ENCODE results near the gene LCP2.
A peak's percentile ranks its signal among the peaks of the same experiment; 100 is the strongest.

Gene LCP2

GRCh38 chr5:170283296-170283695 lies 14.3 kb downstream of the LCP2 start:
- Mint-ChIP-seq H3K36me3 (peaks cover 28% of the 10 kb centered on the region), H3K27ac (no peak overlapping the region), H3K27me3 (no peaks in the 10 kb centered on the region), H3K9me3 (peaks cover 12% of the 10 kb centered on the region), H3K4me1 (peaks cover 18% of the 10 kb centered on the region), H3K4me3 (no peak overlapping the region)
- no peak for DNase-seq (ENCODE audit: low spot score in 2 of 2)
- ATAC-seq (ENCODE audit: low read depth) = no peak

DNA sequence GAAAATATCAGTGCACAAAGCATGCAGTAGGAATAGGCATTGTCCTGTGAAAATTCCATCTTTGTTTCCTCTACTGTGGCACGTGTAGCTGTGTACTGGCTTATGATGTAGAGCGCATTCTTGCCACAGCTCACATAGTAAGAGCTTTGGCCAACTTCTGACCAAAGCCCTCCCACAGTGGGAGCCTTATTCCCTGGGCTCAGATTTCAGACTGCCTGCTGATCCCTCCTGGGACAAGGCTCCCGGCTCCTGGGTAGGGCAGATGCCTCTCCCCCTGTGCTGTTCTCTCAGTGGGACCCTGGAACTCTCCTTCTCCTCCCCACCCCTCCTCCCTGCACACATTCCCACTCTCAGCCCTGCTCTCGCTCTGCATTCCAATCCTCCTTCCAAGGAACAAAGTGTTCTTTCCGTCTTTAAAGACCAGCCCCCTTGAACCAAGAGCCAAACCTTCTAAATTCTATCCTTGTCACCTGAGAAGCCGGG lies 17.5 kb downstream of the LCP2 start:
- Mint-ChIP-seq H3K9me3 (peaks cover 6% of the 10 kb centered on the region), H3K27ac (no peak overlapping the region), H3K27me3 (no peaks in the 10 kb centered on the region), H3K4me1 (peaks cover 30% of the 10 kb centered on the region), H3K36me3 (peaks cover 18% of the 10 kb centered on the region), H3K4me3 (no peak overlapping the region)
- ATAC-seq (ENCODE audit: low read depth) (no peak), DNase-seq (ENCODE audit: low spot score in 2 of 2) (no peak)

DNA sequence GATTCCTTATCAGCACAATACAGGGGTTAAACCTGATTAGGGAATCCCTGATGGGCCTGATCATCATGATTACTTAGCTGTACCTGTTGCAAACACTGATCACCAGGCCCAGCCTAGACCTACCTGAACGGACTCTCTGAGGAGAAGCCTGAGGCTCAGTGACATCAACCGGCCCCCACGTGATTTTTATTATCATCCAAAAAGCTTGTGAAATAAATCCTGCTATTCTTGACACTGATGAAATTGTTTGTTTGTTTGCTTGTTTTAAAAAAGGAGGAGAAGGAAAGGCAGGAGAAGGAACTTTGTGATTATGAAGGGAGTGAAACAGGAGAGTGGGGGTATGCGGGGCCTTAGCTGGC lies 18.1 kb downstream of the LCP2 start:
- Mint-ChIP-seq H3K27ac (no peak overlapping the region), H3K9me3 (peaks cover 4% of the 10 kb centered on the region), H3K27me3 (no peaks in the 10 kb centered on the region), H3K4me1 (peaks cover 31% of the 10 kb centered on the region), H3K4me3 (peak overlapping the region; percentile 21), H3K36me3 (peaks cover 15% of the 10 kb centered on the region)
- ATAC-seq (ENCODE audit: low read depth) = no peak
- no peak for DNase-seq (ENCODE audit: low spot score in 2 of 2)

DNA sequence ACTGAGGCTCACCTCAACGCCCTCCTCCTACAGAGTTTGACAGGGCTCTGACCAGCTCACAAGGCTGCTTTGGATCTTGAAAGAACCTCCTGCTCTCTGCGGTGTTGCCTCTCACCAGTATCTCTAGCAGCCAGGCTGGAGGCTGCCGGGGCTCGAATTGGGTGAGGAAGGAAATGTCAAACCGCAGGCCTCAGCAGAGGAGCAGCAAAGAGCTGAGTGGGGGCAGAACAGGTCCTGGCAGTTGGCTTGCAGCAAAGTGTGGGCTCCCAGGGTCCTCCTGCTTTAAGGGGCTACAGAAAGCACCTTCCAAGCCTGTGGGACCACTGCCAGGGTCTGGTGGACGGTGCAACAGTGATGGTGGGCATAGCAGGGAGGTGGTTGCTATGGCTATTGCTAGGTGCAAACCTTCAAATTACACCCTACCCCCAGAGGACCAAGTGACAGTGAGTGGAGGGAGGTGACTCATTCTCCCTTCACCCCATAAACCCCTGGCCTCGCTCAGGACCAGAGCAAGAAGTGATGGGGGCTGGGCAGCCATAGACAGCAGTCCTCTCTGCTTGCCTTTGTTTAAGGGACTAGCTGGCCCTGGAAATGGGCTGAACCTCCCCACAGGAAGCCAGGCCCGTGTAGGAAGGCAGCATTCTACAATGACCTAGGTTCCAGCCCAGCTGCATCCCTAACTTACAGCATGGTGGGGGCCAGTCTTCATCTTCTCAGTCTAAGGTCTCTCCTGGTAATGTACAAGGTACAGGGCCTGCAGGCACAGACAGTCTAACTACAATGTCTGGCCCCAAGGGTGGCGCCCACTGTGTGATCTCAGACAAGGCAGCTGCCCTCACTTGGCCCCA lies 18.7 kb downstream of the LCP2 start:
- peaks cover 14% of the 10 kb centered on the region for H3K36me3 Mint-ChIP-seq
- H3K9me3 Mint-ChIP-seq = peaks cover 4% of the 10 kb centered on the region
- H3K27ac Mint-ChIP-seq = no peak overlapping the region
- peak overlapping the region; percentile 76 for H3K4me3 Mint-ChIP-seq
- ATAC-seq (ENCODE audit: low read depth) = peak; percentile 96
- H3K27me3 Mint-ChIP-seq = no peaks in the 10 kb centered on the region
- H3K4me1 Mint-ChIP-seq = peaks cover 34% of the 10 kb centered on the region
- peak; percentile 59 for DNase-seq (ENCODE audit: low spot score in 2 of 2)

DNA sequence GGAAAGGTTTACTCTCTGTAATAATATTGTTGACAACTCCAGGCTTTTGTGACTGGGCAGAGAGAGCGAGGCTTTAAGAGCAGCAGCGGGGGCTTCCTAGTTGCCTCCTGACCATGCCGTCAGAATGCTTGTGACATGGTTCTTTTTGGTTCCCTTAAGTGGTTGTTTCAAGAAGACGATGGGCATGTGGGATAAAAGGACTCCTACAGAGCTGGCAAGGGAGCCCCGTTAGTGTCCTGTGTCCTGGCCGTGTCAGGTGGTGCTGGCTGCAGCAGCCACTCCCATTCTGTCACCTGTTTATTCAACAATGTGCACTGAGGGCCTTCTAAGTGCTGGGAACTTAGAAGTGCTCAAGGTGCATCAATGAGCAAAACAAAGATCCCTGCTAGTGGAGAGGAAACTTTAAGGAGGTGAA lies 19.7 kb downstream of the LCP2 start:
- peak overlapping the region; percentile 82 for H3K4me3 Mint-ChIP-seq
- no peak overlapping the region for H3K27ac Mint-ChIP-seq
- H3K36me3 Mint-ChIP-seq = peaks cover 5% of the 10 kb centered on the region
- no peak for ATAC-seq (ENCODE audit: low read depth)
- H3K9me3 Mint-ChIP-seq = no peaks in the 10 kb centered on the region
- DNase-seq (ENCODE audit: low spot score in 2 of 2) = no peak
- peaks cover 34% of the 10 kb centered on the region for H3K4me1 Mint-ChIP-seq
- H3K27me3 Mint-ChIP-seq = no peaks in the 10 kb centered on the region

DNA sequence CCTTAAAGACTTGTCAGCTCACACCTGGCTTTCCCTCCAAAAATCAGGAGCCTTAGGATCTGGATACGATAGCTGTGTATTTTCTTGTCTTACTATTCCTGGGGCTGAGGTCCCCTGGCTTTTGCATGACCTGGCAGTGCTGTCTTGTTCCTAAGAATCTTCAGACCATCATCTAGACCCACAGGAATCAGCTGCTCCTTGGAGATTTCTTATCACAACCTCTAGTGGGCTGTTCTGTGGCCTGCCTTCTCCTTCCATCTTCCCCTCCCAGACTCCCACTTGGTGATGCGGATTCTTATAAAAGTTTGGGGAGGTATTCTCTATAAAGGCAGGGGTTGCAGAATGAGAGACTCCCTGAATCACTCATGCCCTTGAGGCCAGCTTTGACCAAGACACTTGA lies 21.4 kb downstream of the LCP2 start:
- no peak overlapping the region for H3K4me3 Mint-ChIP-seq
- H3K27me3 Mint-ChIP-seq = no peaks in the 10 kb centered on the region
- DNase-seq (ENCODE audit: low spot score in 2 of 2) = no peak
- no peaks in the 10 kb centered on the region for H3K9me3 Mint-ChIP-seq
- no peak for ATAC-seq (ENCODE audit: low read depth)
- H3K4me1 Mint-ChIP-seq = peaks cover 34% of the 10 kb centered on the region
- no peak overlapping the region for H3K27ac Mint-ChIP-seq
- peaks cover 5% of the 10 kb centered on the region for H3K36me3 Mint-ChIP-seq

- Mint-ChIP-seq H3K27ac (no peak overlapping the region), H3K9me3 (no peaks in the 10 kb centered on the region), H3K36me3 (peaks cover 5% of the 10 kb centered on the region), H3K4me3 (no peak overlapping the region), H3K27me3 (no peaks in the 10 kb centered on the region), H3K4me1 (peaks cover 34% of the 10 kb centered on the region)
- ATAC-seq (ENCODE audit: low read depth) (no peak), DNase-seq (ENCODE audit: low spot score in 2 of 2) (no peak)
Observed at GRCh38 chr5:170275376-170275994, 22.1 kb downstream of the LCP2 start.

GRCh38 chr5:170273968-170274710 lies 23.4 kb downstream of the LCP2 start:
- Mint-ChIP-seq H3K36me3 (peaks cover 5% of the 10 kb centered on the region), H3K9me3 (no peaks in the 10 kb centered on the region), H3K4me3 (no peak overlapping the region), H3K27me3 (no peaks in the 10 kb centered on the region), H3K27ac (no peak overlapping the region), H3K4me1 (peaks cover 33% of the 10 kb centered on the region)
- ATAC-seq (ENCODE audit: low read depth) (no peak), DNase-seq (ENCODE audit: low spot score in 2 of 2) (peak in 1 of 2 donors; percentile 18)

- no peak overlapping the region for H3K4me3 Mint-ChIP-seq
- DNase-seq (ENCODE audit: low spot score in 2 of 2) (no peak), ATAC-seq (ENCODE audit: low read depth) (no peak)
- H3K27me3 Mint-ChIP-seq = peaks cover 4% of the 10 kb centered on the region
- peaks cover 3% of the 10 kb centered on the region for H3K36me3 Mint-ChIP-seq
- peaks cover 15% of the 10 kb centered on the region for H3K4me1 Mint-ChIP-seq
- H3K9me3 Mint-ChIP-seq = no peaks in the 10 kb centered on the region
- no peak overlapping the region for H3K27ac Mint-ChIP-seq
Observed at GRCh38 chr5:170270293-170271069, 27.1 kb downstream of the LCP2 start.

DNA sequence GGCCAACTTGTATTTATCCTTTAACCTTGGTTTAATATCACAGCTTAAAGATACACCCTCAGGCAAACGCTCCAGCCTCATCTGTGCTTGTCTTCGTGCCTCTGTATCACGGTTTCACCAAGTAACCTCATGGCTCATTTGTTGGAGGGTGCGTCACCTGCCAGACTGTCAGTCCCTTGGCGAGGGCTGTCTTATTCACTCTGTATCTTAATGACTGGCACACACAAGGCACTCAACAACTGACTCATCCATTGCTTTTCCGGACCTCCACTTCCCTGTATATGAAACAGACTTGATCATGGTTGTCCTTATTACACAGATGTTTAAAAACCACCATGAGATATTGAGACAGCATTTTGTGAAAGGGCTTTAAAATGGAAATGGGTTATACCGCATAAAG lies 28.0 kb downstream of the LCP2 start:
- no peak overlapping the region for H3K4me3 Mint-ChIP-seq
- peaks cover 3% of the 10 kb centered on the region for H3K36me3 Mint-ChIP-seq
- ATAC-seq (ENCODE audit: low read depth) = no peak
- peaks cover 4% of the 10 kb centered on the region for H3K27me3 Mint-ChIP-seq
- DNase-seq (ENCODE audit: low spot score in 2 of 2) = no peak
- H3K9me3 Mint-ChIP-seq = no peaks in the 10 kb centered on the region
- no peak overlapping the region for H3K27ac Mint-ChIP-seq
- peaks cover 15% of the 10 kb centered on the region for H3K4me1 Mint-ChIP-seq

- DNase-seq (ENCODE audit: low spot score in 2 of 2) (no peak), ATAC-seq (ENCODE audit: low read depth) (no peak)
- no peak overlapping the region for H3K27ac Mint-ChIP-seq
- H3K4me1 Mint-ChIP-seq = peaks cover 11% of the 10 kb centered on the region
- peaks cover 6% of the 10 kb centered on the region for H3K27me3 Mint-ChIP-seq
- H3K4me3 Mint-ChIP-seq = peak overlapping the region; percentile 11
- peaks cover 4% of the 10 kb centered on the region for H3K36me3 Mint-ChIP-seq
- no peaks in the 10 kb centered on the region for H3K9me3 Mint-ChIP-seq
Observed at GRCh38 chr5:170268884-170269283, 28.7 kb downstream of the LCP2 start.

DNA sequence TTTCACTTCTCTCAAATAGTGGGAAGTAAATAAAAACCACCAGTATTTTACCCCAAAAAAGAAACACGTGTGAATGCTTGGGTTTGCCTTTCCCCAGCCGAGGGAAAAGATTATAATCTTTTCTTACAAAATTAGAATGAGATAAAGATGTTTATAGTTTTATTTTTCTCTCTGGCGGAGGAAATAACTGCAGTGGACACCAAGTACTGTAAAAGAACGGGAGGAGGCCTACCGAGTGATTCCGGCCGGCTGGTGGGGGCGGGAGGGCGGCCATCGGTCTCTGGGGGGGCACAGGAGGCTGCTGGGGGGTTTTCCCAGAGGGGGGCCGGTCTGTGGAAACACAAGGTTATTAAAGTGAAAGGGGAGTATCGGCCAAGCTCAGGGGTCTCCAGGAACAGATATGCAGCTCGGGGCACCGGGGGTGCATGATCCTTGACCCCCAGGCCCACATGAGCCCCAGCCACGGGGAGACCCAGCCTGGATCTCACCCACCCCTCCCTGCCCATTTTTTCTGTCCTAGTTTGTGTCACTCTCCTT lies 29.4 kb downstream of the LCP2 start:
- DNase-seq (ENCODE audit: low spot score in 2 of 2) (no peak), ATAC-seq (ENCODE audit: low read depth) (peak; percentile 15)
- Mint-ChIP-seq H3K27me3 (peaks cover 6% of the 10 kb centered on the region), H3K9me3 (no peaks in the 10 kb centered on the region), H3K4me3 (peak overlapping the region; percentile 19), H3K27ac (no peak overlapping the region), H3K4me1 (peaks cover 11% of the 10 kb centered on the region), H3K36me3 (peaks cover 4% of the 10 kb centered on the region)

DNA sequence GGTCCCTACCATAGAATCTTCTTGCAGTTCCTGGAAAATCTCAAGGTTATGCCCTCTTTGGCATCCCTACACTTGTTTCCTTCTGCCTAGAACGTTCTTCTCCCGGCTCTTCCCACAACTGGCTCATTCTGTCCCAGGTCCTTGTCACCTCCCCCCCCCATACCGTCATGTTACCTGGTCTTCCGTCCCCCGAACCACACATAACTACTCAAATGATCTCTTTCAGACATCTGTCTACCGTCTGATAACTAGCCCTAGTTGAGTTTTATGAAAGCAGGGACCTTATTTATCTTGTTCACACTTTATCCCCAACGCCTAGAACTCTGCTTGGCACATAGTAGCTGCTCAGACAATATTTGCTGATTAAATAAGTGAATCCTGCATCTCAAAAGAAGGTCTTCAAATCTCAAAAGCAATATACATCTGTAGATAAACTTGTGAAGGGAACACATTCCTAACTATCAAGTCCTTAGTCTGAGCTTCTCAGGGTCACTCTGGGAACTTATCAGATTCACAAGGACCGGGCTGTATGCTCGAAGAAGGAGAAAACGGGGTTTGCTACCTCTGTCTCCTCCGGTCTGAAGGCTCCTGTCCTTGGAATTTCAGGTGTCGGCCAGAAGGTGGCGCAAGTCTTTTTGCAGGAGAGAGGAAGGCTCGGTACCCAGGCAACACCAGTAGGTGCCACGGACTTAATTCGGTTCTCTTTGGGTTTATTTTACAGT lies 30.0 kb downstream of the LCP2 start:
- peak; percentile 98 for ATAC-seq (ENCODE audit: low read depth)
- H3K9me3 Mint-ChIP-seq = no peaks in the 10 kb centered on the region
- no peak overlapping the region for H3K27ac Mint-ChIP-seq
- H3K36me3 Mint-ChIP-seq = peaks cover 6% of the 10 kb centered on the region
- H3K27me3 Mint-ChIP-seq = peaks cover 6% of the 10 kb centered on the region
- DNase-seq (ENCODE audit: low spot score in 2 of 2) = peak; percentile 73 to 80
- peak overlapping the region; percentile 19 for H3K4me3 Mint-ChIP-seq
- peaks cover 11% of the 10 kb centered on the region for H3K4me1 Mint-ChIP-seq
